Breast epithelium (tissue), 4 donors: Measurements from ENCODE around the gene PGPEP1. TPM values are rescaled to one million over a fixed set of nuclear protein-coding genes. Genes with fewer than 3 reads are reported as not detected.
"Not testable (repeated sequence)": the region's sequence is repeated elsewhere in the genome, so short reads cannot be mapped to it uniquely, and the experiment has no call there.

ENCODE experiments used
- DNase-seq, 2 donors: peaks; one replicate each; pipeline ENCODE4 v3.0.0-alpha.2; 2019; ENCODE audit warnings: low spot score in 2 of 2
- H3K27ac ChIP-seq, 2 donors: fragments of 200-600 bp; sonication (generic) in 1 of 2; one replicate each; pipeline ENCODE4 v1.5.1; 2016 to 2019; ENCODE audit warnings: mild to moderate bottlenecking in 1 of 2
- H3K27me3 ChIP-seq, 2 donors: fragments of 200-600 bp; sonication (generic) in 1 of 2; one replicate each; pipeline versions ENCODE4 v1.5.1 to v1.6.0; 2017 to 2019; ENCODE audit warnings: control low read depth in 1 of 2, mild to moderate bottlenecking in 1 of 2
- H3K36me3 ChIP-seq: fragments of 200-600 bp; one replicate; pipeline ENCODE4 v1.5.1; 2019
- H3K4me1 ChIP-seq, 2 donors: fragments of 200-600 bp; sonication (generic); one replicate each; pipeline ENCODE4 v1.5.1; 2016 to 2019; ENCODE audit warnings: control low read depth in 1 of 2
- H3K4me3 ChIP-seq, 3 donors: fragments of 200-600 bp; sonication (generic); 1 replicate in 2 of 3; 2 replicates in 1 of 3; pipeline ENCODE4 v1.5.1; 2016 to 2019; ENCODE audit warnings: mild to moderate bottlenecking in 3 of 3, moderate library complexity in 2 of 3
- H3K9me3 ChIP-seq, 2 donors: fragments of 200-600 bp; sonication (generic) in 1 of 2; one replicate each; pipeline ENCODE4 v1.5.1; 2016 to 2019; ENCODE audit warnings: control low read depth in 1 of 2
- CTCF ChIP-seq, 3 donors: fragments of 450-650 bp; IDR thresholded peaks; one replicate each; pipeline ENCODE4 v1.5.1; 2016 to 2017; ENCODE audit warnings: antibody characterized with exemption in 3 of 3, mild to moderate bottlenecking in 3 of 3, moderate library complexity in 3 of 3
- POLR2A ChIP-seq: fragments of 450-650 bp; IDR thresholded peaks from one replicate; pipeline ENCODE4 v1.6.1; 2016; ENCODE audit warnings: antibody characterized with exemption, mild to moderate bottlenecking, moderate library complexity
- POLR2AphosphoS5 ChIP-seq, 3 donors: sonication (generic); formaldehyde crosslinking; IDR thresholded peaks; one replicate each; pipeline ENCODE4 v1.6.1; 2017; ENCODE audit warnings: antibody characterized with exemption in 3 of 3
- intact Hi-C: fragments of 100-400 bp; cut with DNase I; formaldehyde crosslinking; loops from one replicate; pipeline ENCODE4 v1.15.1; 2023; ENCODE audit warnings: low total_unique reads
- total RNA-seq, 3 donors: library from RNA; depleted of rRNA; stranded (reverse); fragments of >200 nt; gene quantifications; one replicate each; pipeline ENCODE4 v1.1.0, GENCODE V29; 2016

Gene PGPEP1
- total RNA-seq, 3 donors from 2014 or later: 22.5 to 29.2 (median 25.9) TPM

- H3K27ac ChIP-seq: peak overlapping the region in 1 of 2 donors; percentile 5
- peaks cover 2 to 9% of the 10 kb centered on the region in 2 donors for H3K27me3 ChIP-seq
- no peaks in the 10 kb centered on the region for H3K4me1 ChIP-seq
- H3K36me3 ChIP-seq: no peaks in the 10 kb centered on the region
- no peaks in the 10 kb centered on the region for H3K9me3 ChIP-seq
- no peak for DNase-seq
- intact Hi-C loops: no loop called here
- TF ChIP-seq POLR2AphosphoS5 (IDR thresholded peaks at IDR 0.05) (no peak), CTCF (IDR thresholded peaks at IDR 0.05) (no peak), POLR2A (no peak)
- peak overlapping the region; percentile 11 to 42 (median 41) for H3K4me3 ChIP-seq
Observed at GRCh38 chr19:18396471-18397241, 56.3 kb downstream of the PGPEP1 start.

DNA sequence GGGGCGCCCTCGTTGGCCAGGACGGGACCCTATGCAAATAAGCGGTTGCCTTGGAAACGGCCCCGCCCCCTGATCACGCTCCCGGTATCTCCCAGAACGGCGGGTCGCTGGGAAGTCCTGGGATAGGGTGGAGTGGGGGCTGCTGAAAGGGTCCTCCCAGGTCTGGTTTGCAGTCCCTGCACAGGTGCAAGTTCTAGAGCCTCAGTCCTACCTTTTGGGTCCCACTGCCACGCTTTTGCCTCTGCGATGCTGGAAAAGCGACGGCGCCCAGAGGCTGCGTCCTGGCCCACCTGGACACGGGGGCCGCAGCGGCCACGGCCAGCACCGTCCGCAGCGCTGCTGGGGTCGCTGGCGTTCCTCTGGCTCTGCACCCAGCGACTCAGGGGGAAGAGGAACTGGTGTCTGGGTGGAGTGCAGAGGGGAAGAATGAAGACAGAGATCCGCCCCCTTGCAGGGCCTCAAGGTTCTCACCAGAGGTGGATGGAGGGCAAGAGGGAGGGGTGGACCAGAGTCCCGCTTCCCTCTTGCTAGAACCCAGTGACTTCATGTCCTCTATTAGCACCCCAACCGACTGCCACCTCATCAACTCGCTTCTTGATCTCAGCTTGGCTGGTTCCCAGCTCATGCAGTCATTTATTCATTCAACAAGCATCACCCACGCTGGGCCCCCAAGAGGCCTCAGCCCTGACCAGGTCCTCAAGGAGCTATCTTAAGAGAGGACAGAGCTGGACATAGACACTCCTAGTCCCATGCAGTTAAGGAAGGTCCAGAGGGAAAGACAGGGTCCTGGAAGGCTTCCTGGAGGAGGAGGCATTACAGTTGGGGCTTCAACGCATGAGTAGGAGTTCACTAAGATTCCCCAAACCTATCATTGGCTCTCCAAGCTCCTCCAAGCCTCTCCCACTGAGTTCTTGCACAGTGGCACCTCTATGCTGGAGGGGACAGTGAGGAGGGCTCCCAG is 57.1 kb downstream of the PGPEP1 start, which contains the start of gene LRRC25:
Gene LRRC25, minus strand, starts transcription at position 381 of the 961 bp plus-strand sequence. CDS start 659 bp downstream, outside the sequence.
- H3K36me3 ChIP-seq: no peaks in the 10 kb centered on the region
- H3K4me3 ChIP-seq: peak within 1 kb of the TSS; percentile 11 to 42 (median 41)
- peak within 1 kb of the TSS in 1 of 2 donors; percentile 5 for H3K27ac ChIP-seq
- H3K9me3 ChIP-seq: no peaks in the 10 kb centered on the region
- no peak for TF ChIP-seq POLR2A
- intact Hi-C loops: no loop called here
- no peaks in the 10 kb centered on the region for H3K4me1 ChIP-seq
- peaks cover 2 to 9% of the 10 kb centered on the region in 2 donors for H3K27me3 ChIP-seq
- DNase-seq: no peak

GRCh38 chr19:18399008-18399407 is 58.6 kb downstream of the PGPEP1 start:
- Histone ChIP-seq H3K4me3 (no peak overlapping the region), H3K4me1 (no peaks in the 10 kb centered on the region), H3K36me3 (no peaks in the 10 kb centered on the region), H3K27me3 (peaks cover 2 to 9% of the 10 kb centered on the region in 2 donors), H3K9me3 (no peaks in the 10 kb centered on the region), H3K27ac (no peak overlapping the region)
- intact Hi-C loops: no loop called here
- no peak for TF ChIP-seq POLR2AphosphoS5 (IDR thresholded peaks at IDR 0.05)
- TF ChIP-seq CTCF (IDR thresholded peaks at IDR 0.05): no peak
- no peak for TF ChIP-seq POLR2A
- DNase-seq: no peak

GRCh38 chr19:18401580-18402112 is 61.2 kb downstream of the PGPEP1 start:
- intact Hi-C loops: no loop called here
- Histone ChIP-seq H3K27me3 (peaks cover 2 to 9% of the 10 kb centered on the region in 2 donors), H3K9me3 (no peaks in the 10 kb centered on the region), H3K36me3 (no peaks in the 10 kb centered on the region), H3K4me3 (no peak overlapping the region), H3K4me1 (no peaks in the 10 kb centered on the region), H3K27ac (peak overlapping the region in 1 of 2 donors; percentile 5)
- TF ChIP-seq CTCF (IDR thresholded peaks at IDR 0.05) (no peak), POLR2A (no peak), POLR2AphosphoS5 (IDR thresholded peaks at IDR 0.05) (no peak)
- no peak for DNase-seq

GRCh38 chr19:18402455-18403248 is 62.3 kb downstream of the PGPEP1 start:
- H3K9me3 ChIP-seq, intact Hi-C loops, H3K36me3 ChIP-seq, H3K4me3 ChIP-seq, DNase-seq, H3K4me1 ChIP-seq, H3K27me3 ChIP-seq, H3K27ac ChIP-seq: not testable (repeated sequence)

GRCh38 chr19:18405754-18406153 is 65.4 kb downstream of the PGPEP1 start:
- H3K27ac ChIP-seq, H3K36me3 ChIP-seq, H3K4me1 ChIP-seq, H3K9me3 ChIP-seq, H3K4me3 ChIP-seq, intact Hi-C loops, DNase-seq, H3K27me3 ChIP-seq: not testable (repeated sequence)
